HepG2 (cell line): Measurements from ENCODE around the gene SLC22A15. TPM values are rescaled to one million over a fixed set of nuclear protein-coding genes. Genes with fewer than 3 reads are reported as not detected.

Source experiments
- ATAC-seq: fragments of 200-7000 bp; cut with Tn5 transposase; 3 replicates; pipeline ENCODE4 v1.9.1; 2020; ENCODE audit warnings: mild to moderate bottlenecking, moderate library complexity
- BruUV-seq: library from RNA; stranded (reverse); fragments of 400-500 nt; replicated peaks from 2 replicates; lab custom pipeline; 2021; lab: Mats Ljungman, UMichigan
- CTCF ChIA-PET: fragments of 300-600 bp; formaldehyde crosslinking; extraction: SDS; loops from one replicate; lab custom pipeline; 2021; ENCODE audit warnings: low total read pairs, inconsistent platforms, low intra/inter-chr PET ratio; lab: Yijun Ruan, JAX
- POLR2A ChIA-PET: fragments of 350-600 bp; sonication (Branson Sonifier 250); formaldehyde crosslinking; loops from one replicate; lab custom pipeline; 2020; ENCODE audit warnings: antibody characterized with exemption, inconsistent platforms; lab: Yijun Ruan, JAX
- DNase-seq: peaks from one replicate; pipeline ENCODE4 v3.0.0-alpha.2; 2015; ENCODE audit warnings: low spot score
- FAIRE-seq: peaks from 3 replicates; lab custom pipeline; 2011; peaks lifted over from hg19 to GRCh38; lab: Jason Lieb, UNC
- H2AFZ ChIP-seq: one replicate; pipeline ENCODE4 v1.6.1; 2011; ENCODE audit warnings: low read length, inconsistent platforms
- H3K27ac ChIP-seq: fragments of 300-600 bp; 3 replicates; pipeline ENCODE4 v1.8.0; 2011; ENCODE audit warnings: mixed run types, mild to moderate bottlenecking, mixed read lengths, low read length, inconsistent platforms; ENCODE audit not compliant: insufficient read depth; ENCODE audit errors: extremely low read length
- H3K27me3 ChIP-seq, 2 experiments: fragments of 200-600 bp in 1 of 2; 2 replicates in 1 of 2; 3 replicates in 1 of 2; pipeline versions ENCODE4 v1.6.0 to v1.8.0; 2011; ENCODE audit warnings: low read length in 2 of 2, mild to moderate bottlenecking in 2 of 2, moderate library complexity in 2 of 2, inconsistent platforms in 1 of 2; ENCODE audit not compliant: insufficient read depth in 2 of 2, control insufficient read depth in 1 of 2
- H3K36me3 ChIP-seq, 2 experiments: fragments of 200-600 bp in 1 of 2; replicated peaks in 1 of 2; 2 replicates in 1 of 2; 3 replicates in 1 of 2; pipeline versions ENCODE4 v1.5.1 to v1.8.0; 2011; ENCODE audit warnings: low read length in 2 of 2, inconsistent platforms in 1 of 2; ENCODE audit not compliant: insufficient read depth in 2 of 2, control insufficient read depth in 1 of 2
- H3K4me1 ChIP-seq: 2 replicates; pipeline ENCODE4 v1.5.1; 2012; ENCODE audit warnings: low read length, inconsistent platforms; ENCODE audit not compliant: insufficient read depth
- H3K4me2 ChIP-seq: 2 replicates; pipeline ENCODE4 v1.6.0; 2011; ENCODE audit warnings: low read depth, low read length, inconsistent platforms
- H3K4me3 ChIP-seq, 3 experiments: fragments of 200-600 bp in 1 of 3; sonication (generic), shearing (Covaris generic) in 1 of 3; replicated peaks in 1 of 3; 2 replicates each; pipeline ENCODE4 v1.5.1; 2011 to 2016; ENCODE audit warnings: low read length in 3 of 3, inconsistent platforms in 2 of 3, low read depth in 2 of 3, mild to moderate bottlenecking in 2 of 3, control low read depth in 1 of 3, mixed read lengths in 1 of 3; ENCODE audit not compliant: insufficient read depth in 1 of 3
- H3K79me2 ChIP-seq: one replicate; pipeline ENCODE4 v1.6.1; 2011; ENCODE audit warnings: low read length, inconsistent platforms; ENCODE audit not compliant: insufficient read depth
- H3K9ac ChIP-seq: 2 replicates; pipeline ENCODE4 v1.6.0; 2011; ENCODE audit warnings: mild to moderate bottlenecking, low read depth, low read length, inconsistent platforms; ENCODE audit not compliant: insufficient read depth
- H3K9me3 ChIP-seq: 2 replicates; pipeline ENCODE4 v1.5.1; 2012; ENCODE audit warnings: mild to moderate bottlenecking, low read length
- H4K20me1 ChIP-seq: 2 replicates; pipeline ENCODE4 v1.6.0; 2011; ENCODE audit warnings: inconsistent platforms, mild to moderate bottlenecking, low read length, moderate library complexity; ENCODE audit not compliant: insufficient read depth
- ASH2L ChIP-seq: fragments of 300-600, 200-600 bp; sonication (generic); IDR thresholded peaks from 2 replicates; pipeline ENCODE4 v1.7.0; 2017; ENCODE audit warnings: low read depth, mild to moderate bottlenecking, moderate library complexity, mixed read lengths, low read length; ENCODE audit not compliant: insufficient read length
- HMG20B ChIP-seq: conservative IDR thresholded peaks from 2 replicates; pipeline ENCODE4 v1.6.1; 2016; ENCODE audit warnings: missing genetic modification reagents, missing compliant biosample characterization
- HNRNPL ChIP-seq: fragments of 200-400 bp; formaldehyde crosslinking; IDR thresholded peaks from 2 replicates; pipeline ENCODE4 v1.6.1; 2017; ENCODE audit warnings: mild to moderate bottlenecking, low read depth, low read length
- IKZF4 ChIP-seq: sonication (generic); formaldehyde crosslinking; IDR thresholded peaks from 2 replicates; pipeline ENCODE4 v1.5.1; 2020; ENCODE audit warnings: borderline replicate concordance, mild to moderate bottlenecking, low read depth, missing genetic modification reagents; ENCODE audit errors: not compliant biosample characterization
- PHF20 ChIP-seq: sonication (generic); formaldehyde crosslinking; IDR thresholded peaks from 2 replicates; pipeline ENCODE4 v1.5.0; 2020; ENCODE audit warnings: mild to moderate bottlenecking, missing genetic modification reagents
- POLR2AphosphoS2 ChIP-seq: IDR thresholded peaks from 2 replicates; pipeline ENCODE4 v1.6.1; 2011; ENCODE audit warnings: low read depth, low read length, improper control_type of control experiment
- SCMH1 ChIP-seq: sonication (generic); formaldehyde crosslinking; IDR thresholded peaks from 2 replicates; pipeline ENCODE4 v1.9.0; 2021; ENCODE audit warnings: missing genetic modification reagents, mild to moderate bottlenecking, borderline replicate concordance
- ZMYM4 ChIP-seq: sonication (generic); formaldehyde crosslinking; IDR thresholded peaks from 2 replicates; pipeline ENCODE4 v1.8.1; 2023; ENCODE audit warnings: mild to moderate bottlenecking, missing genetic modification reagents
- ZNF205 ChIP-seq: IDR thresholded peaks from 2 replicates; pipeline ENCODE4 v1.6.1; 2018; ENCODE audit warnings: missing biosample characterization, missing genetic modification reagents
- ZNF570 ChIP-seq: sonication (generic); formaldehyde crosslinking; IDR thresholded peaks from 2 replicates; pipeline ENCODE4 v1.4.0; 2020; ENCODE audit warnings: mild to moderate bottlenecking, missing genetic modification reagents, borderline replicate concordance
- ZNF597 ChIP-seq: sonication (generic); formaldehyde crosslinking; IDR thresholded peaks from 2 replicates; pipeline ENCODE4 v1.5.0; 2020; ENCODE audit warnings: missing genetic modification reagents
- WGBS: methylation state at CpG from one replicate; pipeline ENCODE4 v1.1.6; 2017; ENCODE audit warnings: low lambda C conversion rate; 5-methylcytosine and 5-hydroxymethylcytosine counted together
- in situ Hi-C: cut with HindIII; loops from 2 replicates; pipeline ENCODE4 v1.10.0; 2017; ENCODE audit warnings: low pct_unique_long_range_greater_than_20kb; ENCODE audit not compliant: extremely low pct_ligation_motif_present
- intact Hi-C: fragments of 100-400 bp; cut with micrococcal nuclease; formaldehyde crosslinking; loops from one replicate; pipeline ENCODE4 v1.10.0; 2022; ENCODE audit not compliant: unreplicated experiment
- polyA plus RNA-seq, 8 experiments: library from polyadenylated mRNA; depleted of rRNA in 3 of 8; stranded (reverse) in 7 of 8; unstranded in 1 of 8; fragments of >200 nt; fragmentation: Illumina TruSeq in 4 of 8; extraction: Trizol in 4 of 8; gene quantifications; 2 replicates each; pipeline versions ENCODE4 v1.2.1 to v1.2.3, GENCODE V29; 2011 to 2016; ENCODE audit warnings: low read depth in 4 of 8, missing spikeins in 1 of 8, mixed read lengths in 1 of 8; ENCODE audit not compliant: insufficient read depth in 1 of 8
- total RNA-seq, 5 experiments: library from RNA; depleted of rRNA; stranded (reverse); fragments of >200 nt; fragmentation: Illumina TruSeq; extraction: Trizol; gene quantifications; 2 replicates each; pipeline ENCODE4 v1.2.3, GENCODE V29; 2016; ENCODE audit warnings: low read depth in 1 of 5

The SLC22A15 gene
- total and polyA plus RNA-seq, 2 of the 13 experiments (the other 11 are each of a cell fraction or from before 2014, with no cell fraction given), result 0.24 to 1.7 TPM

- Histone ChIP-seq H3K36me3 (no peaks in the 10 kb centered on the region), H4K20me1 (no peaks in the 10 kb centered on the region), H3K27me3 (no peaks in the 10 kb centered on the region), H2AFZ (no peak overlapping the region), H3K4me3 (no peak overlapping the region), H3K4me2 (no peak overlapping the region)
- no TSS peak for BruUV-seq
- intact Hi-C loops, result no loop called here
- ChIA-PET POLR2A (no interaction called here), CTCF (no interaction called here)
- no peak for ATAC-seq
- no peak for DNase-seq
- 64% methylated on average over 2 of the region's 2 CpGs for WGBS
- FAIRE-seq, result no peak
- no peak for TF ChIP-seq ZNF570 (CRISPR knock-in tag)
- no peak for TF ChIP-seq PHF20 (CRISPR knock-in tag)
- TF ChIP-seq ZNF597 (CRISPR knock-in tag), result no peak
- no peak for TF ChIP-seq POLR2AphosphoS2
- no peak for TF ChIP-seq SCMH1 (CRISPR knock-in tag)
- TF ChIP-seq ZNF205 (CRISPR knock-in tag), result no peak
- no peak for TF ChIP-seq ASH2L
- no peak for TF ChIP-seq ZMYM4 (CRISPR knock-in tag)
- TF ChIP-seq HNRNPL, result no peak
- TF ChIP-seq HMG20B, result no peak
- TF ChIP-seq IKZF4, result no peak
- TF ChIP-seq, all 625 proteins: peak for 0
- no peak overlapping the region for H3K27ac ChIP-seq
- no peaks in the 10 kb centered on the region for H3K79me2 ChIP-seq
- no peaks in the 10 kb centered on the region for H3K4me1 ChIP-seq
- no peak overlapping the region for H3K9ac ChIP-seq
- in situ Hi-C loops, result no loop called here
- no peaks in the 10 kb centered on the region for H3K9me3 ChIP-seq
Observed at GRCh38 chr1:116066868-116067565, 90.7 kb downstream of the SLC22A15 start.
